ENCODE results near the gene TBPL1. TPM values are rescaled to one million over a fixed set of nuclear protein-coding genes. Genes with fewer than 3 reads are reported as not detected.
A peak's percentile ranks its signal among the peaks of the same experiment; 100 is the strongest.
"Not testable (repeated sequence)": the region's sequence is repeated elsewhere in the genome, so short reads cannot be mapped to it uniquely, and the experiment has no call there.

The TBPL1 gene
- total RNA-seq, 3 donors from 2014 or later = 16.6 to 25.4 (median 23.3) TPM

GRCh38 chr6:133972388-133972787 is 19.4 kb downstream of the TBPL1 start:
- TF ChIP-seq, protein P1, sequence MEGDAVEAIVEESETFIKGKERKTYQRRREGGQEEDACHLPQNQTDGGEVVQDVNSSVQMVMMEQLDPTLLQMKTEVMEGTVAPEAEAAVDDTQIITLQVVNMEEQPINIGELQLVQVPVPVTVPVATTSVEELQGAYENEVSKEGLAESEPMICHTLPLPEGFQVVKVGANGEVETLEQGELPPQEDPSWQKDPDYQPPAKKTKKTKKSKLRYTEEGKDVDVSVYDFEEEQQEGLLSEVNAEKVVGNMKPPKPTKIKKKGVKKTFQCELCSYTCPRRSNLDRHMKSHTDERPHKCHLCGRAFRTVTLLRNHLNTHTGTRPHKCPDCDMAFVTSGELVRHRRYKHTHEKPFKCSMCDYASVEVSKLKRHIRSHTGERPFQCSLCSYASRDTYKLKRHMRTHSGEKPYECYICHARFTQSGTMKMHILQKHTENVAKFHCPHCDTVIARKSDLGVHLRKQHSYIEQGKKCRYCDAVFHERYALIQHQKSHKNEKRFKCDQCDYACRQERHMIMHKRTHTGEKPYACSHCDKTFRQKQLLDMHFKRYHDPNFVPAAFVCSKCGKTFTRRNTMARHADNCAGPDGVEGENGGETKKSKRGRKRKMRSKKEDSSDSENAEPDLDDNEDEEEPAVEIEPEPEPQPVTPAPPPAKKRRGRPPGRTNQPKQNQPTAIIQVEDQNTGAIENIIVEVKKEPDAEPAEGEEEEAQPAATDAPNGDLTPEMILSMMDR (IDR thresholded peaks at IDR 0.05) = no peak
- peaks cover 3% of the 10 kb centered on the region for H3K4me1 ChIP-seq (ENCODE audit: low read depth)
- H3K36me3 ChIP-seq (ENCODE audit: low read depth) = no peaks in the 10 kb centered on the region
- DNase-seq = no peak
- intact Hi-C loops (cut with DNase I, micrococcal nuclease) = loop anchor here (2.0 to 10.0 kb wide), 2 partner anchors 92 kb away; no protein-coding TSS in a partner anchor
- no peak overlapping the region for H3K4me3 ChIP-seq
- H3K9me3 ChIP-seq = no peaks in the 10 kb centered on the region
- ATAC-seq = no peak

DNA sequence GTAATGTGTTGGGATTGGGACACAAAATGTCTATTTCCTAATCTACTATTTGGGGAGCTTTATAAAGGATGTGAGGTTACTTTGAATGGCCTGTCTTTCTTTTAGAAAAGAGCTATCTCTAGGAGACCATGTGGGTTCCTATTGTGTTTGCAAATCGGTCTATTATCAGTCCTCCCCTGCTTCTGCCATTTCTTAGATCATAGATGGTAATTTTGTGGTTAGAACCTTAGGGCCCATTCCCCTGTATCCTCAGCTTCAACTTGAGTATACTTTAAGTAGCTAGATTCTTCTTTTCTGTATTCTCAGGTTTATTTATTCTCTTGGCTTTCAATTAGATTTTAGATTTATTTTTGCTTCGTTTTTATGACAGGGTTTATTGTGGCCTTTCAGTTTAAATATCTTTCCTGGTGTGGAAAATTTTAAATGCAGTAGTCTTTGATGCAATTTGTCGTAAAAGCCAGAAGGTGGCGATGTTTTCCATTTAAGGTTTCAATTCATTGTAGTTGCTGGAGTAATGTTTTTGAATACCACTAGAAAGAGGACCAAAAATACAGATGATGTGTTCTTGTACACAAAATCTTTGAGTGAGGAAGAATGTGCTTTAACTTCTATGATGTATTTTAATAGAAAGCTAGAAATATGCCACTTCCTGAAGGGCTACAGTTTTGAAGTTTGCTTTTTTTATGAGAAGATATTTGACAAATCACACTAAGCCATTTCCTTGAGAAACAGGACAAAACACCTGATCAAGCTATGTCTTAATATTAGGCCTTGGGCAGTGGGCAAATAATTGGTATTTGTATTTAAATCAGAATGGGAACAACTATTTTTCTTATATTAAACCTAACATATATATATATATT is 20.3 kb downstream of the TBPL1 start:
- intact Hi-C loops (cut with DNase I, micrococcal nuclease) = loop anchor here (2.0 to 10.0 kb wide), 2 partner anchors 91 kb away; no protein-coding TSS in a partner anchor
- peaks cover 6% of the 10 kb centered on the region for H3K4me1 ChIP-seq (ENCODE audit: low read depth)

GRCh38 chr6:133977983-133978895 is 25.2 kb downstream of the TBPL1 start:
- Histone ChIP-seq H3K4me1 (ENCODE audit: low read depth) (peaks cover 5% of the 10 kb centered on the region), H3K36me3 (ENCODE audit: low read depth) (no peaks in the 10 kb centered on the region), H3K4me3 (no peak overlapping the region), H3K9me3 (no peaks in the 10 kb centered on the region)
- TF ChIP-seq, protein P1 (IDR thresholded peaks at IDR 0.05) = no peak
- ATAC-seq (peak; percentile 63), DNase-seq (no peak)
- intact Hi-C loops (cut with DNase I, micrococcal nuclease) = loop anchor here in 1 of 2 donors (10.0 kb wide), 1 partner anchor 87 kb away; no protein-coding TSS in a partner anchor

More for the DNA sequence above, 20.3 kb downstream of the TBPL1 start:
- H3K9me3 ChIP-seq = no peaks in the 10 kb centered on the region
- ATAC-seq = peak; percentile 63
- H3K36me3 ChIP-seq (ENCODE audit: low read depth) = no peaks in the 10 kb centered on the region
- no peak overlapping the region for H3K4me3 ChIP-seq
- TF ChIP-seq, protein P1 (IDR thresholded peaks at IDR 0.05) = peak; percentile 50
- no peak for DNase-seq

DNA sequence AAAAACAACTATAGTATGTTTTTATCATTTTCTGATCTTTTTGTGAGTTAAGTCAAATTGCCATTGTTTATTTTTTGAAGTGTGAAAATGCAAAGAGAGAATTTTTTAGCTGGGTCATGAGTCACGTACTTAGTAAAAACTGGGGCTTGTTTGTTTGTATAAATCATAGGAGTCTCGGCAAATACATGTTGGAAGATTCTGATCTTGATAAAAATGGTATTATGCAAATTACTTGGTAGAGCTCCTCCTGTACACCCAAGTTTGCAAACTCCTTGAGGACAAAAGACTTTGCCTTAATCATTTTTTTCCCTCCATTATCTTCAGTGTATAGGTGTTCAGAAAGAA is 25.8 kb downstream of the TBPL1 start:
- intact Hi-C loops (cut with DNase I, micrococcal nuclease) = loop anchor here in 1 of 2 donors (10.0 kb wide), 1 partner anchor 86 kb away; no protein-coding TSS in a partner anchor
- Histone ChIP-seq H3K36me3 (ENCODE audit: low read depth) (no peaks in the 10 kb centered on the region), H3K4me1 (ENCODE audit: low read depth) (peaks cover 5% of the 10 kb centered on the region), H3K4me3 (no peak overlapping the region), H3K9me3 (no peaks in the 10 kb centered on the region)
- TF ChIP-seq, protein P1 (IDR thresholded peaks at IDR 0.05) = no peak
- ATAC-seq = no peak
- no peak for DNase-seq

DNA sequence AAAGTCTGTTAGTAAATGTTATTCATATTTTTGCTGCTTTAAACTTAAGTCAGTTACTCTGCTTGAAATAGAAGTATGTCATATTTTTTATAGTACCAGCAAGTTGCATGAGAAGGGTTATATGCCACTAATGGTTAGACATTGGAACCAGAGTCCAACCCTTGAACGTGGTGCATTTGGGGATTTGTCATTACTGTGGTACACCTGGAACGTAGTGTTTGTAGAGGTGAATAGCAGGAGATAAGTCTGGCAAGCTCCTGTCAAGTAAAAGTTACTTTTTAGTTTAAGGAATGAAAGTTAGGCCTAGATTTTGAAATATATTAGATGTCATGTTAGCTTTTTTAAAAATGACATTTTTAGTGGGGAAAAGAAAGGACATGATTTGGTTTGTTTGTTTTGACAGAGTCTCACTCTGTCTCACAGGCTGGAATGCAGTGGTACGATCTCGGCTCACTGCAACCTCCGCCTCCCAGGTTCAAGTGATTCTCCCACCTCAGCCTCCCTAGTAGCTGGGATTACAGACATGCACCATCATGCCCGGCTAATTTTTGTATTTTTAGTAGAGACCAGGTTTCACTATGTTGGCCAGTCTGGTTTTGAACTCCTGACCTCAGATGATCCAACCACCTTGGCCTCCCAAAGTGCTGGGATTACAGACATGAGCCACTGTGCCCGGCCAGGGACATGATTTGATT is 26.4 kb downstream of the TBPL1 start:
- ATAC-seq = peak; percentile 83

More for the DNA sequence above, 26.4 kb downstream of the TBPL1 start:
- not testable (repeated sequence) for H3K4me3 ChIP-seq; DNase-seq; H3K36me3 ChIP-seq (ENCODE audit: low read depth); H3K4me1 ChIP-seq (ENCODE audit: low read depth); H3K9me3 ChIP-seq
- intact Hi-C loops (cut with DNase I, micrococcal nuclease) = loop anchor here in 1 of 2 donors (10.0 kb wide), 1 partner anchor 85 kb away; no protein-coding TSS in a partner anchor

All from mucosa of descending colon (tissue), 3 donors.